GM23338 (cell line): Measurements from ENCODE around the gene HDHD3. TPM values are rescaled to one million over a fixed set of nuclear protein-coding genes. Genes with fewer than 3 reads are reported as not detected.

Source experiments
- ATAC-seq: fragments of 200-7000 bp; cut with Tn5 transposase; 3 replicates; pipeline ENCODE4 v1.9.1; 2020
- DNase-seq: peaks from one replicate; pipeline ENCODE4 v3.0.0-alpha.2; 2015; ENCODE audit warnings: low spot score
- H2AFZ ChIP-seq: fragments of 200-600 bp; sonication (generic); 2 replicates; pipeline ENCODE4 v1.8.0; 2016; ENCODE audit warnings: antibody characterized with exemption, mild to moderate bottlenecking, moderate library complexity
- H3F3A ChIP-seq: fragments of 200-600 bp; sonication (generic); replicated peaks from 2 replicates; pipeline ENCODE4 v1.8.0; 2017; ENCODE audit warnings: antibody characterized with exemption, mixed run types, low read depth
- H3K27ac ChIP-seq: fragments of 200-600 bp; sonication (generic); 2 replicates; pipeline ENCODE4 v1.6.1; 2016; ENCODE audit warnings: low read depth
- H3K27me3 ChIP-seq: fragments of 200-600 bp; sonication (generic); 2 replicates; pipeline ENCODE4 v1.8.0; 2016; ENCODE audit warnings: mild to moderate bottlenecking, mixed run types, moderate library complexity; ENCODE audit not compliant: insufficient read depth
- H3K36me3 ChIP-seq: fragments of 200-600 bp; sonication (generic); 2 replicates; pipeline ENCODE4 v1.8.0; 2016; ENCODE audit warnings: mild to moderate bottlenecking; ENCODE audit not compliant: insufficient read depth
- H3K4me1 ChIP-seq: fragments of 200-600 bp; sonication (generic); 2 replicates; pipeline ENCODE4 v1.8.0; 2016; ENCODE audit warnings: mild to moderate bottlenecking, moderate library complexity; ENCODE audit not compliant: insufficient read depth
- H3K4me2 ChIP-seq: fragments of 200-600 bp; sonication (generic); 2 replicates; pipeline ENCODE4 v1.7.1; 2017; ENCODE audit warnings: mixed run types
- H3K4me3 ChIP-seq: fragments of 200-600 bp; sonication (generic); 2 replicates; pipeline ENCODE4 v1.6.1; 2016; ENCODE audit warnings: mixed run types
- H3K79me2 ChIP-seq: fragments of 200-600 bp; sonication (generic); replicated peaks from 2 replicates; pipeline ENCODE4 v1.8.0; 2017; ENCODE audit warnings: mild to moderate bottlenecking; ENCODE audit not compliant: insufficient read depth
- H3K9me2 ChIP-seq: fragments of 200-600 bp; sonication (generic); 2 replicates; pipeline ENCODE4 v1.8.0; 2017; ENCODE audit not compliant: insufficient read depth
- H4K20me1 ChIP-seq: fragments of 200-600 bp; sonication (generic); replicated peaks from 2 replicates; pipeline ENCODE4 v1.8.0; 2017; ENCODE audit warnings: mild to moderate bottlenecking; ENCODE audit not compliant: insufficient read depth
- H3K27ac Mint-ChIP-seq: 2 replicates; pipeline ENCODE4 v1.8.0; 2020; ENCODE audit warnings: inconsistent platforms, mild to moderate bottlenecking, moderate library complexity, mixed read lengths
- H3K27me3 Mint-ChIP-seq: 3 replicates; pipeline ENCODE4 v1.8.0; 2022; ENCODE audit warnings: low read depth, mild to moderate bottlenecking, moderate library complexity, mixed read lengths, inconsistent platforms; ENCODE audit not compliant: insufficient read depth, poor library complexity
- H3K36me3 Mint-ChIP-seq: 3 replicates; pipeline ENCODE4 v1.8.0; 2021; ENCODE audit warnings: low read depth, mild to moderate bottlenecking, inconsistent platforms, moderate library complexity, mixed read lengths
- H3K4me1 Mint-ChIP-seq: 3 replicates; pipeline ENCODE4 v1.8.0; 2020; ENCODE audit warnings: mild to moderate bottlenecking, inconsistent platforms, mixed read lengths
- H3K4me3 Mint-ChIP-seq: 3 replicates; pipeline ENCODE4 v1.8.0; 2021; ENCODE audit warnings: moderate library complexity, mild to moderate bottlenecking, inconsistent platforms, mixed read lengths
- H3K9me3 Mint-ChIP-seq: 3 replicates; pipeline ENCODE4 v1.8.0; 2020; ENCODE audit warnings: moderate library complexity, mild to moderate bottlenecking, inconsistent platforms, mixed read lengths
- CREB1 ChIP-seq: fragments of 250-450 bp; sonication (Bioruptor Pico); IDR thresholded peaks from 2 replicates; pipeline ENCODE4 v1.5.0; 2020; ENCODE audit warnings: low read depth, mild to moderate bottlenecking, moderate library complexity
- CTCF ChIP-seq, 2 experiments: fragments of 200-600 bp in 1 of 2; sonication (generic) in 1 of 2; conservative IDR thresholded peaks; 2 replicates each; pipeline versions ENCODE4 v1.5.1 to v1.6.1; 2016 to 2017; ENCODE audit warnings: antibody characterized with exemption in 2 of 2, low read depth in 2 of 2, mild to moderate bottlenecking in 2 of 2, moderate library complexity in 1 of 2
- ETS1 ChIP-seq: IDR thresholded peaks from 2 replicates; pipeline ENCODE4 v1.6.1; 2016; ENCODE audit warnings: antibody characterized with exemption
- EZH2phosphoT487 ChIP-seq: fragments of 200-600 bp; sonication (generic); IDR thresholded peaks from one replicate; pipeline ENCODE4 v1.8.1; 2018; ENCODE audit warnings: antibody characterized with exemption; ENCODE audit not compliant: unreplicated experiment
- JUNB ChIP-seq: IDR thresholded peaks from one replicate; pipeline ENCODE4 v1.6.1; 2016; ENCODE audit warnings: antibody characterized with exemption; ENCODE audit not compliant: unreplicated experiment
- NANOG ChIP-seq: IDR thresholded peaks from 2 replicates; pipeline ENCODE4 v1.6.1; 2016; ENCODE audit warnings: antibody characterized with exemption, borderline replicate concordance
- POLR2AphosphoS5 ChIP-seq: IDR thresholded peaks from 2 replicates; pipeline ENCODE4 v1.6.1; 2016; ENCODE audit warnings: antibody characterized with exemption, low read depth
- REST ChIP-seq: IDR thresholded peaks from one replicate; pipeline ENCODE4 v1.6.1; 2018; ENCODE audit warnings: antibody characterized with exemption; ENCODE audit not compliant: unreplicated experiment
- STAT1 ChIP-seq: IDR thresholded peaks from one replicate; pipeline ENCODE4 v1.6.1; 2016; ENCODE audit warnings: antibody characterized with exemption; ENCODE audit not compliant: unreplicated experiment
- ZNF114 ChIP-seq: fragments of 250-450 bp; sonication (Bioruptor Pico); IDR thresholded peaks from 2 replicates; pipeline ENCODE4 v1.5.0; 2020; ENCODE audit warnings: mild to moderate bottlenecking, moderate library complexity
- ZNF331 ChIP-seq: fragments of 250-450 bp; sonication (Bioruptor Pico); IDR thresholded peaks from 2 replicates; pipeline ENCODE4 v1.5.0; 2020; ENCODE audit warnings: low read depth, mild to moderate bottlenecking, moderate library complexity
- ZNF462 ChIP-seq: fragments of 250-450 bp; sonication (Bioruptor Pico); IDR thresholded peaks from 2 replicates; pipeline ENCODE4 v1.5.0; 2020; ENCODE audit warnings: mild to moderate bottlenecking, moderate library complexity
- polyA plus RNA-seq: library from polyadenylated mRNA; unstranded; fragments of >200 nt; fragmentation: Nextera tagmentation; extraction: Ambion mirVana; gene quantifications from 2 replicates; pipeline ENCODE4 v1.2.1, GENCODE V29; 2016
- total RNA-seq: library from RNA; depleted of rRNA; stranded (reverse); fragments of >200 nt; shearing (Covaris generic); gene quantifications from 2 replicates; pipeline ENCODE4 v1.2.3, GENCODE V29; 2014

HDHD3 gene
- total and polyA plus RNA-seq, 2 experiments from 2014 or later: 9.5 to 17.7 TPM

GRCh38 chr9:113349445-113350094, 27.2 kb downstream of the HDHD3 start, which contains the start of gene BSPRY:
TSS of gene BSPRY (plus strand) at chr9:113349541. CDS start at chr9:113349580, 39 bp downstream.
- no peaks in the 10 kb centered on the region for H3K9me3 Mint-ChIP-seq
- peak; percentile 71 for DNase-seq
- peaks cover 16% of the 10 kb centered on the region for H3K4me1 Mint-ChIP-seq
- no peaks in the 10 kb centered on the region for H3K79me2 ChIP-seq
- peaks cover 28% of the 10 kb centered on the region for H3K27me3 ChIP-seq
- no peaks in the 10 kb centered on the region for H3F3A ChIP-seq
- peaks cover 2% of the 10 kb centered on the region; the same call in 1 of the 2 replicates for H3K9me2 ChIP-seq
- TF ChIP-seq ETS1 (no peak), ZNF462 (no peak), ZNF331 (CRISPR knock-in tag) (no peak), CTCF (conservative IDR thresholded peaks at IDR 0.05; ENCODE audit: low read depth in 2 of 2) (no peak), ZNF114 (CRISPR knock-in tag) (no peak), POLR2AphosphoS5 (peak; percentile 37; the same call in 1 of the 2 replicates), CREB1 (CRISPR knock-in tag) (0 out of 2 replicates have a peak, but pooled peaks have one; percentile 38), STAT1 (no peak), JUNB (no peak), NANOG (no peak), EZH2phosphoT487 (no peak), REST (no peak)
- H3K4me2 ChIP-seq: peak within 1 kb of the TSS; percentile 80
- peak within 1 kb of the TSS; percentile 90 for H2AFZ ChIP-seq
- H3K4me3 ChIP-seq: peak within 1 kb of the TSS; percentile 79
- H4K20me1 ChIP-seq: no peaks in the 10 kb centered on the region
- H3K27ac Mint-ChIP-seq: no peak within 1 kb of the TSS
- no peaks in the 10 kb centered on the region for H3K36me3 ChIP-seq
- H3K4me1 ChIP-seq: peaks cover 16% of the 10 kb centered on the region; the same call in 1 of the 2 replicates
- peaks cover 19% of the 10 kb centered on the region for H3K27me3 Mint-ChIP-seq
- peak; percentile 88 for ATAC-seq
- peak within 1 kb of the TSS; percentile 81 for H3K4me3 Mint-ChIP-seq
- H3K27ac ChIP-seq: no peak within 1 kb of the TSS
- H3K36me3 Mint-ChIP-seq: no peaks in the 10 kb centered on the region
